ENCODE data around the gene RADIL. TPM values are rescaled to one million over a fixed set of nuclear protein-coding genes. Genes with fewer than 3 reads are reported as not detected.
A peak's percentile ranks its signal among the peaks of the same experiment; 100 is the strongest.

RADIL gene
- total and polyA plus RNA-seq, 11 donors = 1.1 to 9.0 (median 3.4) TPM

DNA sequence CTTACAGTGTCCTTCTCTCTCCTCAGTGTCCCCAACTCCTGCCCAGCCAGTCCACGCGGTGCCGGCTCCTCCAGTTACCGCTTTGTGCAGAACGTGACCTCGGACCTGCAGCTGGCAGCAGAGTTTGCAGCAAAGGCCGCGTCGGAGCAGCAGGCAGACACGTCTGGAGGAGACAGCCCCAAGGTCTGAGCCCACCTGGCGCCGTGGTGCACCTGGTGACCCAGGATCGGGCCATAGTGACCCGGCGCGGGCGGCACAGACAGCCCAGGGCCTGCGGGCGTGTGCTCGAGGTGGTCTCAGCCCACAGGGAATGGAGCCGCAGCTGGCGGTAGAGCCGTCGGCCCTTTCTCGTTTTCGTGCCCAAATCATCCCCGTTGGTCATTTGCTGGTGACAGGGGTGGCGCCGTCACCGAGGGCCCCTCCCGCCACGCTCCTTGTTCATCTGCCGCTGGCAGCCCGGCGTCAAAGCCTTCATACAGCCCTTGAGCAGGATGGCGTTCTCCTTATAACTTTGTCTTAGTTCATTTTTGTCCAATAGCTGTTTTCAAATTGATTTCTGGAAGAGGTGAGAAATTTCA is 129.0 kb downstream of the RADIL start:
- WGBS, 4 donors = 93 to 96% (median 95%) methylated on average over 35 to 36 of the region's 36 CpGs
- H3K9me3 ChIP-seq = no peaks in the 10 kb centered on the region
- intact Hi-C loops (cut with DNase I) = loop anchor here in 8 of 10 donors (1.0 to 10.0 kb wide), 6 partner anchors 72 to 143 kb away; partner anchors contain the start of gene FOXK1 (in 6 of the 8)
- H3K36me3 ChIP-seq = peaks cover 0 to 78% (median 56%) of the 10 kb centered on the region in 9 donors
- DNase-seq (no peak), ATAC-seq (no peak)
- H3K27ac ChIP-seq = no peak overlapping the region
- TF ChIP-seq POLR2A (IDR thresholded peaks at IDR 0.05) = no peak
- TF ChIP-seq, protein P1, sequence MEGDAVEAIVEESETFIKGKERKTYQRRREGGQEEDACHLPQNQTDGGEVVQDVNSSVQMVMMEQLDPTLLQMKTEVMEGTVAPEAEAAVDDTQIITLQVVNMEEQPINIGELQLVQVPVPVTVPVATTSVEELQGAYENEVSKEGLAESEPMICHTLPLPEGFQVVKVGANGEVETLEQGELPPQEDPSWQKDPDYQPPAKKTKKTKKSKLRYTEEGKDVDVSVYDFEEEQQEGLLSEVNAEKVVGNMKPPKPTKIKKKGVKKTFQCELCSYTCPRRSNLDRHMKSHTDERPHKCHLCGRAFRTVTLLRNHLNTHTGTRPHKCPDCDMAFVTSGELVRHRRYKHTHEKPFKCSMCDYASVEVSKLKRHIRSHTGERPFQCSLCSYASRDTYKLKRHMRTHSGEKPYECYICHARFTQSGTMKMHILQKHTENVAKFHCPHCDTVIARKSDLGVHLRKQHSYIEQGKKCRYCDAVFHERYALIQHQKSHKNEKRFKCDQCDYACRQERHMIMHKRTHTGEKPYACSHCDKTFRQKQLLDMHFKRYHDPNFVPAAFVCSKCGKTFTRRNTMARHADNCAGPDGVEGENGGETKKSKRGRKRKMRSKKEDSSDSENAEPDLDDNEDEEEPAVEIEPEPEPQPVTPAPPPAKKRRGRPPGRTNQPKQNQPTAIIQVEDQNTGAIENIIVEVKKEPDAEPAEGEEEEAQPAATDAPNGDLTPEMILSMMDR (IDR thresholded peaks at IDR 0.05) = no peak
- H3K4me1 ChIP-seq = peaks cover 0 to 19% (median 7%) of the 10 kb centered on the region in 12 donors
- H3K4me3 ChIP-seq = no peak overlapping the region
- H3K27me3 ChIP-seq = no peaks in the 10 kb centered on the region

- Histone ChIP-seq H3K27ac (no peak overlapping the region), H3K4me1 (peaks cover 0 to 26% (median 8%) of the 10 kb centered on the region in 12 donors), H3K4me3 (no peak overlapping the region), H3K36me3 (peaks cover 0 to 74% (median 48%) of the 10 kb centered on the region in 9 donors), H3K9me3 (no peaks in the 10 kb centered on the region), H3K27me3 (no peaks in the 10 kb centered on the region)
- ATAC-seq = peak; percentile 76 to 86 (median 82)
- intact Hi-C loops (cut with DNase I) = loop anchor here in 8 of 10 donors (1.0 to 10.0 kb wide), 6 partner anchors 71 to 143 kb away; partner anchors contain the start of gene FOXK1 (in 7 of the 8)
- peak; percentile 73 to 93 (median 80) for DNase-seq
- TF ChIP-seq POLR2A (IDR thresholded peaks at IDR 0.05) = no peak
- TF ChIP-seq, protein P1 (IDR thresholded peaks at IDR 0.05) = peak; percentile 76 to 91 (median 85)
- 48 to 58% (median 52%) methylated on average over 23 to 31 of the region's 31 CpGs for WGBS, 4 donors
Observed at GRCh38 chr7:4753598-4754432, 129.7 kb downstream of the RADIL start.

- intact Hi-C loops (cut with DNase I) = loop anchor here in 7 of 10 donors (5.0 to 10.0 kb wide), 4 partner anchors 69 to 137 kb away; partner anchors contain the start of gene FOXK1 (in 5 of the 7)
- Histone ChIP-seq H3K27me3 (no peaks in the 10 kb centered on the region), H3K4me3 (no peak overlapping the region), H3K4me1 (peaks cover 3 to 48% (median 30%) of the 10 kb centered on the region in 12 donors), H3K36me3 (peaks cover 0 to 62% (median 25%) of the 10 kb centered on the region in 9 donors), H3K9me3 (no peaks in the 10 kb centered on the region), H3K27ac (peak overlapping the region in 2 of 12 donors; percentile 2 to 36)
- TF ChIP-seq POLR2A (IDR thresholded peaks at IDR 0.05) = no peak
- TF ChIP-seq, protein P1 (IDR thresholded peaks at IDR 0.05) = no peak
- WGBS, 4 donors = 87 to 94% (median 90%) methylated on average over 13 to 20 of the region's 20 CpGs
- ATAC-seq (no peak), DNase-seq (no peak)
Observed at GRCh38 chr7:4751398-4751947, 132.0 kb downstream of the RADIL start.

Measured in heart left ventricle (tissue), 16 donors.